ENCODE data around the gene HSD17B11.

GRCh38 chr4:87286970-87287369 lies 104.0 kb downstream of the HSD17B11 start:
- TF ChIP-seq CTCF (IDR thresholded peaks at IDR 0.05; ENCODE audit: poor library complexity) (no peak), EZH2phosphoT487 (IDR thresholded peaks at IDR 0.05; ENCODE audit: low read depth, severe bottlenecking, unreplicated experiment) (no peak)

Measured in hepatocyte (in vitro differentiated cells).